Measurements from ENCODE around the gene CHRNA3. TPM values are rescaled to one million over a fixed set of nuclear protein-coding genes. Genes with fewer than 3 reads are reported as not detected.
A peak's percentile ranks its signal among the peaks of the same experiment; 100 is the strongest.

CHRNA3 gene
- total RNA-seq, 1 donor from 2014 or later = 1.3 TPM

DNA sequence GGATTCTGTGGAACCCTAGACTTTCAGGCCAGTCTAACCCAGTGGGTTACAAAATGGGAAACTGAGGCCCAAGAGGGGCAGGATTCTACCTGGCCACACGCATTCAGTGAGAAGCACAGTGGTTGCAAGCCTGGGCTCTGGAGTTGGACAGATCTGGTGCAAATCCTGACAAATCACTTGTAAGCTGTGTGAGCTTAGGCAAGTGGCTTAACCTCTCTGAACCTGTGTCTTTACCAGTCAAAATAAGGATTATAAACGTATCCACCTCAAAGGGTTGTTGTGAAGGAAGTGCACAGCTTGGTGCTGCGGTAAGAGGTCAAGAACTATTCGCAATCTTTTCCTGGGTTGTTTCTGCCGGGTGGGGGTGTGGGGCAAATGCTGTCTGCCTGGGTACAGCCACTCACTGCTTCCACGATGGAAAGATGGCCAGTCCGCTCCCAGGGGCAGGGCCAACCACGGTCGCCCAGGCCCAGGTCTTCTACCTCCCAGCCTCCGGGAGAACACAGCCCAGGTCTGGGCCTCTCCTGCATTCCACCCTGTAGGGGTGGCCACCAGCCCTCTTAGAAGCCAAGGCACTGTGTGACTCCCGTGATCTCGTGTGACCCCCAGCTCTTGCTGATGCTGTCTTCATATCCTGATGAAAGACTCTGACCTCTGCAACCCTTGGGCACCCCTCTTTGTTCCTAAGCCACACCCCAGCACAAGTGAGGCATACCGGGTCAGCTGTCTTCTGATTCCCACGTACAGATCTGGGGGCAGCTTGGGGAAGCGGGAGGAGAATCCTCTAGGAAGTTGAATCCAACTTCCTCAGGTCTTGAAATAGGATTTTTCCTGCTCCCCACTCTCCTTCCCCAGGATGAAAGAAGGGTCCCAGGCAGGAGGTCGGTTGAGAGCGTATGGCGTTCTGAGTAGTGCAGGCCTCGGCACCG lies 1.5 kb downstream of the CHRNA3 start:
- Histone ChIP-seq H3K4me1 (peaks cover 15% of the 10 kb centered on the region), H3K9me3 (no peaks in the 10 kb centered on the region), H3K27ac (no peak overlapping the region), H3K27me3 (ENCODE audit: low read depth) (peaks cover 55% of the 10 kb centered on the region), H3K4me3 (no peak overlapping the region), H3K36me3 (no peaks in the 10 kb centered on the region)
- intact Hi-C loops (cut with DNase I) = no loop called here
- DNase-seq = no peak
- TF ChIP-seq, protein P1, sequence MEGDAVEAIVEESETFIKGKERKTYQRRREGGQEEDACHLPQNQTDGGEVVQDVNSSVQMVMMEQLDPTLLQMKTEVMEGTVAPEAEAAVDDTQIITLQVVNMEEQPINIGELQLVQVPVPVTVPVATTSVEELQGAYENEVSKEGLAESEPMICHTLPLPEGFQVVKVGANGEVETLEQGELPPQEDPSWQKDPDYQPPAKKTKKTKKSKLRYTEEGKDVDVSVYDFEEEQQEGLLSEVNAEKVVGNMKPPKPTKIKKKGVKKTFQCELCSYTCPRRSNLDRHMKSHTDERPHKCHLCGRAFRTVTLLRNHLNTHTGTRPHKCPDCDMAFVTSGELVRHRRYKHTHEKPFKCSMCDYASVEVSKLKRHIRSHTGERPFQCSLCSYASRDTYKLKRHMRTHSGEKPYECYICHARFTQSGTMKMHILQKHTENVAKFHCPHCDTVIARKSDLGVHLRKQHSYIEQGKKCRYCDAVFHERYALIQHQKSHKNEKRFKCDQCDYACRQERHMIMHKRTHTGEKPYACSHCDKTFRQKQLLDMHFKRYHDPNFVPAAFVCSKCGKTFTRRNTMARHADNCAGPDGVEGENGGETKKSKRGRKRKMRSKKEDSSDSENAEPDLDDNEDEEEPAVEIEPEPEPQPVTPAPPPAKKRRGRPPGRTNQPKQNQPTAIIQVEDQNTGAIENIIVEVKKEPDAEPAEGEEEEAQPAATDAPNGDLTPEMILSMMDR (IDR thresholded peaks at IDR 0.05) = no peak
- no peak for ATAC-seq

DNA sequence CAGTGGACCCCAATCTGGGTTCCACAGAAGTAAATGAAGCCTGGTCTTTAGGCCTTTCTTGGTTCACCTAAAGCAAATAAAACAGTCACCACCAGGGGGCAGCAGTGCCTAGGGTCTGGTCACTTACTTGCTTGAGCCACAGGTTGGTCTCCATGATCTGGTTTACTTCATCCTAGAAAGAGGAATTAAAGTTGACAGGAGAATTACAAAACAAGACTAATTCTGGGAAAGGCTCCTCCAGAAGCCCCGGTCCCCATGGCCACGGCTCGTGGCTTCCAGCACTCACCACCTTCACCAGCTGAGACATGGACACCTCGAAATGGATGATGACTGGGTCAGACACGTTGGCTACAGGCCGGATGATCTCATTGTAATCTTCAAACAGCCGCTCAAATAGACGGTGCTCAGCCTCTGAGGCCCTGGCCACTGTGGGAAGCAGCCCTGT lies 2.3 kb downstream of the CHRNA3 start:
- peaks cover 15% of the 10 kb centered on the region for H3K4me1 ChIP-seq
- TF ChIP-seq, protein P1 (IDR thresholded peaks at IDR 0.05) = peak; percentile 80
- intact Hi-C loops (cut with DNase I) = no loop called here
- H3K36me3 ChIP-seq = no peaks in the 10 kb centered on the region
- H3K4me3 ChIP-seq = no peak overlapping the region
- H3K27ac ChIP-seq = no peak overlapping the region
- peaks cover 49% of the 10 kb centered on the region for H3K27me3 ChIP-seq (ENCODE audit: low read depth)
- no peaks in the 10 kb centered on the region for H3K9me3 ChIP-seq
- DNase-seq (peak; percentile 80), ATAC-seq (peak; percentile 81 to 86)

DNA sequence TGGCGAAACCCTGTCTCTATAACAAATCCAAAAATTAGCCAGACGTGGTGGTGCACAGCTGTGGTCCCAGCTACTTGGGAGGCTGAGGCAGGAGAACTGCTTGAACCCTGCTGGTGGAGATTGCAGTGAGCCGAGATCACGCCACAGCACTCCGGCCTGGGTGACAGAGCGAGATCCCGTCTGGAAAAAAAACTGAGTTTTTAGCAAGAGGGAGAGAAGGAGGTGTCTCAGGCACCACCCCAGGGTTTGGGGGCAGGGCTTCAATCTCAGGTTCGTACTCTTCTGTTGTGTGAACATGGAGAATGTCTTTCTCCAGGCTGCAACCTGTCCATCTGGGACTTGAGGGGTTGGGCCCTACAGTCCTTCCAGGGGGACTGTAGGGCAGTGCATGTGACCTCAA lies 2.7 kb downstream of the CHRNA3 start:
- ATAC-seq (peak in 1 of 2 donors; percentile 14), DNase-seq (no peak)
- Histone ChIP-seq H3K36me3 (no peaks in the 10 kb centered on the region), H3K27me3 (ENCODE audit: low read depth) (peaks cover 45% of the 10 kb centered on the region), H3K27ac (no peak overlapping the region), H3K4me3 (no peak overlapping the region), H3K4me1 (peaks cover 15% of the 10 kb centered on the region), H3K9me3 (no peaks in the 10 kb centered on the region)
- intact Hi-C loops (cut with DNase I) = no loop called here
- TF ChIP-seq, protein P1 (IDR thresholded peaks at IDR 0.05) = no peak

DNA sequence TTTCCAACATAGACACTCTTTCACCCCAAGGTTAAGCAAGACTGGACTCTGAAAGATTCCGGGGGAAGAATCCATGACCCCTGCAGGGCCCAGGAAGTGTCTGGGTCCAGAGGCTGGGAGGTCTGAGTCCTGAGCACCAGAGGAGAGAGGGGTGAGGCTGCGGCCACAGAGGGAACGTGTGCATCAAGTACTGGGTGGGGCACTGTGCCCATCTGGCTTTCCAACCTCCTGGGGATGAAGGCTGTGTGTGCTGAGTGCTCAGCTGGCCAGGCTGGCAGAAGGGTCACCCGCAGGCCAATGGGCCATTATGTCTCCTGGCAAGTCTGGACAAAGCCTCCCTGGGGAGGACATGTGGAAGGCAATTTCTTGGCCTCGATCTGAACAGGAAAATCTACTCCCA lies 3.3 kb downstream of the CHRNA3 start:
- ATAC-seq = no peak
- intact Hi-C loops (cut with DNase I) = no loop called here
- Histone ChIP-seq H3K9me3 (no peaks in the 10 kb centered on the region), H3K4me3 (no peak overlapping the region), H3K27ac (no peak overlapping the region), H3K27me3 (ENCODE audit: low read depth) (peaks cover 40% of the 10 kb centered on the region), H3K4me1 (peaks cover 15% of the 10 kb centered on the region), H3K36me3 (no peaks in the 10 kb centered on the region)
- DNase-seq = no peak
- TF ChIP-seq, protein P1 (IDR thresholded peaks at IDR 0.05) = no peak

DNA sequence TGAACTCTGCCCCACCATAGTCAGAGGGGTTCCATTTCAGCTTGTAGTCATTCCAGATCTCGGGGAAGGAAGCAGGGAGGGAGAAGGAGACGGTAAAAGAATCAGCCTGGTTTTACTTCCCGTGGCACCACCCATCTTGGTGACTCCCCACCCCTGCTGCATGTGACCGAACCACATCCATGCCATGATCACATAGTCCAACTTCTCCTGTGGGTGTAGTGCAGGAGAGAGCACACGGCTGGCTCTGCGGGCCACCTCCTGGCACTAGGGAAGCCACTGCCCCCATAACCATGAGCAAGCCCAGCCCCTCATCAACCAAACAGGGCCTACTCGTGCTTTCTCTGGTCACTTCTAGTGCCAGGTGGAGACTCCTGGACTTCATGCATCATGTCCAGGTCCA lies 3.7 kb downstream of the CHRNA3 start:
- no peak for DNase-seq
- peaks cover 36% of the 10 kb centered on the region for H3K27me3 ChIP-seq (ENCODE audit: low read depth)
- TF ChIP-seq, protein P1 (IDR thresholded peaks at IDR 0.05) = no peak
- H3K36me3 ChIP-seq = no peaks in the 10 kb centered on the region
- H3K27ac ChIP-seq = no peak overlapping the region
- peak; percentile 17 to 45 for ATAC-seq
- no peaks in the 10 kb centered on the region for H3K9me3 ChIP-seq
- intact Hi-C loops (cut with DNase I) = no loop called here
- peaks cover 15% of the 10 kb centered on the region for H3K4me1 ChIP-seq
- no peak overlapping the region for H3K4me3 ChIP-seq

All from lower lobe of right lung (tissue), 2 donors.